KMS-11 (cell line): ENCODE results near the gene MTA1.

Source experiments
- H2AFZ ChIP-seq: fragments of 200-600 bp; sonication (generic); 2 replicates; pipeline ENCODE4 v1.6.1; 2016; ENCODE audit warnings: antibody characterized with exemption, mixed run types, low read depth
- H3K27ac ChIP-seq: fragments of 200-600 bp; sonication (generic); 2 replicates; pipeline ENCODE4 v1.6.1; 2016; ENCODE audit warnings: mild to moderate bottlenecking, mixed run types
- H3K27me3 ChIP-seq: fragments of 200-600 bp; sonication (generic); 2 replicates; pipeline ENCODE4 v1.6.1; 2017; ENCODE audit warnings: mild to moderate bottlenecking, low read depth, mixed run types, moderate library complexity; ENCODE audit not compliant: insufficient read depth
- H3K36me3 ChIP-seq: fragments of 200-600 bp; sonication (generic); 2 replicates; pipeline ENCODE4 v1.6.1; 2017; ENCODE audit warnings: mild to moderate bottlenecking, mixed run types; ENCODE audit not compliant: insufficient read depth
- H3K4me1 ChIP-seq: fragments of 200-600 bp; sonication (generic); 2 replicates; pipeline ENCODE4 v1.6.1; 2016; ENCODE audit warnings: mild to moderate bottlenecking, low read depth, mixed run types; ENCODE audit not compliant: poor library complexity, severe bottlenecking
- H3K4me2 ChIP-seq: fragments of 200-600 bp; sonication (generic); 2 replicates; pipeline ENCODE4 v1.7.0; 2016; ENCODE audit warnings: mild to moderate bottlenecking, mixed run types
- H3K4me3 ChIP-seq: fragments of 200-600 bp; sonication (generic); IDR thresholded peaks from 2 replicates; pipeline ENCODE4 v1.6.1; 2017; ENCODE audit warnings: low read depth, low read length, mixed read lengths; ENCODE audit not compliant: insufficient read depth
- H3K79me2 ChIP-seq: fragments of 200-600 bp; sonication (generic); 2 replicates; pipeline ENCODE4 v1.6.1; 2016; ENCODE audit warnings: low read depth, mixed run types; ENCODE audit not compliant: insufficient read depth
- H3K9ac ChIP-seq: fragments of 200-600 bp; sonication (generic); 2 replicates; pipeline ENCODE4 v1.6.1; 2016; ENCODE audit warnings: mild to moderate bottlenecking, mixed run types
- H4K20me1 ChIP-seq: fragments of 200-600 bp; sonication (generic); 2 replicates; pipeline ENCODE4 v1.6.1; 2016; ENCODE audit warnings: mild to moderate bottlenecking, mixed run types; ENCODE audit not compliant: insufficient read depth
- CTCF ChIP-seq: fragments of 200-600 bp; sonication (generic); conservative IDR thresholded peaks from 2 replicates; pipeline ENCODE4 v1.6.1; 2017; ENCODE audit warnings: low read depth, mild to moderate bottlenecking, antibody characterized with exemption, low read length, moderate library complexity, mixed read lengths

The MTA1 gene

GRCh38 chr14:105439179-105439578, 19.6 kb downstream of the MTA1 start:
- TF ChIP-seq CTCF = no peak
- Histone ChIP-seq H4K20me1 (peaks cover 9% of the 10 kb centered on the region; the same call in 1 of the 2 replicates), H3K4me3 (no peak overlapping the region), H3K79me2 (peaks cover 36% of the 10 kb centered on the region), H3K27ac (no peak overlapping the region), H3K36me3 (no peaks in the 10 kb centered on the region), H3K9ac (no peak overlapping the region), H2AFZ (no peak overlapping the region), H3K4me2 (no peak overlapping the region), H3K27me3 (no peaks in the 10 kb centered on the region), H3K4me1 (peaks cover 14% of the 10 kb centered on the region)

DNA sequence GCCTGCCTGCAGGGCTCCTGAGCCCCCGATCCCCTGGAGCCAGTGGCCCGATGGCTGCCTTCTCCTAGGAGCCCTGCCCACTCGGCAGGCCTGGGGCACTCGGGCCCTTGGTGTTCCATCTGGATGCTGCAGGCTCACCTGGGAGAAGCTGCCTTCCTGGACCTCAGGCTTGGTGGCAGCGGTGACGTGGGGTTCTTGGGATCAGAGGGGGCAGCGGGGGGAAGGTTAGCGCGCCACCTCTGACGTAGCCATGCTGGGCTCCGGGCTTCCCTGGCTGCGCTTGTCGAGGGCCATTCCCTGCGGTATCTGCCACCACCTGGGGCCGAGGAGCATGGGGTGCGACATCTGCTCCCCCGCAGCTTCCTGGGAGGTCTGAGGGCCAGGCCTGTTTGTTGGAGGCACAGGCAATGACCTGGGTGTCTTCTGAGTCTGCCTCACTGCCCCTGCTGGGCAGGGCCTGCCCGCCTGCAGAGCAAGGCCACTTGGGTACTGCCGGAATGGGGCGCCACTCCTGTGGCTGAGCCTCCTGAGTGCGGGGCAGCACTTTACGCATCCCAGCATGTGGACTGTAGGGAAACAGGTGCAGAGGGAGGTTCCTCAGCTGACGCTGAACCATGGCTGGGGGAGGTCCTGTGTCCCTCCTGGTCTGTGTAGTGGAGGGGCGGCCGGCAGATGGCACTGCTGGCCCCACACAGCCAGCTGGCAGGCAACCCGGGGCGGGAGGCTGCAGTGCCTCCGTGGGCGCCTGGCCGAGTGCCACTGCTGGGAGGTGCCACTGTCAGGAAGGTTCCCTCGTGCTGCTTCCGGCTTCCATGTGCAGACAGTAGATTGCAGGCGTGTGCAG, 20.3 kb downstream of the MTA1 start:
- H3K79me2 ChIP-seq = peaks cover 28% of the 10 kb centered on the region
- H3K4me2 ChIP-seq = no peak overlapping the region
- no peak overlapping the region for H3K27ac ChIP-seq

DNA sequence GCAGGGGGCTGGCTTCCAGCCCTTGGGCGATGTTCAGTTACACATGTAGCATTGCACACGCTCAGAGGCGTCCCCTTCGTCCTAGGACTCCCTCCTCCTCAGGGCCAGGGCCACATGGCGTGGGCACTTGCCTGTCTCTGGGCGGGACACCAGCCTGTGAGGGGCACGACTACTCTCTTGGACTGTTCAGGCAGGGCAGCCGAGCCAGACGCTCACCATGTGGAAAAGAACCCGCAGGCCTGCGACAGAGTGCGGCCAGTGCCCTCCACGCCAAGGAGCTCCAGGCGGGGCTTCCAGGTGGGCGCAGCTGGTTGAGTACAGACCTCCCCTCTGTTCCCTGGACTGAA, 20.9 kb downstream of the MTA1 start:
- H2AFZ ChIP-seq = no peak overlapping the region
- TF ChIP-seq CTCF = no peak
- peaks cover under 1% of the 10 kb centered on the region for H3K4me1 ChIP-seq
- H4K20me1 ChIP-seq = peaks cover 9% of the 10 kb centered on the region; the same call in 1 of the 2 replicates
- peaks cover 23% of the 10 kb centered on the region for H3K79me2 ChIP-seq
- no peaks in the 10 kb centered on the region for H3K36me3 ChIP-seq
- no peak overlapping the region for H3K27ac ChIP-seq
- no peak overlapping the region for H3K9ac ChIP-seq
- no peaks in the 10 kb centered on the region for H3K27me3 ChIP-seq
- H3K4me3 ChIP-seq = no peak overlapping the region
- H3K4me2 ChIP-seq = no peak overlapping the region

More for the DNA sequence above, 20.3 kb downstream of the MTA1 start:
- TF ChIP-seq CTCF = no peak
- Histone ChIP-seq H3K4me3 (no peak overlapping the region), H2AFZ (no peak overlapping the region), H3K4me1 (peaks cover 6% of the 10 kb centered on the region), H3K27me3 (no peaks in the 10 kb centered on the region), H4K20me1 (peaks cover 9% of the 10 kb centered on the region; the same call in 1 of the 2 replicates), H3K9ac (no peak overlapping the region), H3K36me3 (no peaks in the 10 kb centered on the region)

DNA sequence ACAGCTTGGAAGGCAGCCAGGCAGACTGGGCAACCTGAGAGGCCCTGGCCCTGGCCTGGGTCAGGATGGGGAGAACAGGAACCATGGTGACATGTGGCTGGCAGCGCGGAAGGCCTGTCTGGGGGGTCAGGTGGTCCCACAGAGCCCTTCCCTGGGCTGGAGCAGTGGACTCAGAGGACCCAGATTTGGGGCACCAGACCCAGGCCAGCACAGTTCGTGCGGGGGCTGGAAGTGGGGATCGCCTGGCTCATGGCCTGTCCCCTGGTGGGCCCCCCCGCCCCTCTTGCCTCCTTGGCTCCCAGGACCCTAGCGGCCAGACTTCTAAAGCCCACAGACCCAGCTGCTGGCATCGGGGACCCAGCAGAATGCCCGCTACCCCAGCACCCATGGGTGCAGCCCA, 21.4 kb downstream of the MTA1 start:
- no peak overlapping the region for H3K4me2 ChIP-seq
- TF ChIP-seq CTCF = no peak
- no peak overlapping the region for H3K9ac ChIP-seq
- no peak overlapping the region for H2AFZ ChIP-seq
- no peaks in the 10 kb centered on the region for H3K36me3 ChIP-seq
- no peaks in the 10 kb centered on the region for H3K27me3 ChIP-seq
- no peaks in the 10 kb centered on the region for H3K4me1 ChIP-seq
- H3K79me2 ChIP-seq = peaks cover 18% of the 10 kb centered on the region
- no peak overlapping the region for H3K27ac ChIP-seq
- H3K4me3 ChIP-seq = no peak overlapping the region
- H4K20me1 ChIP-seq = peaks cover 9% of the 10 kb centered on the region; the same call in 1 of the 2 replicates
